ENCODE data around the gene NDUFS7.

DNA sequence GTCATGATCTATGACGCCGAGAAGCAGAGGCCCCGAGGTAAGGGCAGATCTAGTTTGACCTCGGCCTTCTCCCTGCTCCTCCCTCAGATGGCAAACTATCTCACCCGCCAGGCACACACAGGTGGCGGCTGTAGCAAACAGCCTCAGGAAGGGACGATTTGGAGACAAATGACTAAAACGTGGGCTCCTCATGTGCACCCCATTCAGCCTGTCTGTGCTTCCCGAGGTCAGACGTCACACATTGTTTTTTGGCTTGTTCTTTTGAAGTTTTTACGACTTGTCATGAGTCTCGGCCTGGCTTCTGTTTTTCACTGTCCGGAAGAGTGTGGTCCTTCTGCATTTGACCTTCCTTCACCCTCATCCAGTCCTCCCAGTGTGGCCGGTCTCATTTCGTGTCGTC lies 38.7 kb downstream of the NDUFS7 start:
- no peak; the same call in 1 of the 2 replicates for TF ChIP-seq POLR2AphosphoS5 (IDR thresholded peaks at IDR 0.05; ENCODE audit: low read depth, low read length)
- no peak for TF ChIP-seq POLR2A (IDR thresholded peaks at IDR 0.05; ENCODE audit: low read depth, low read length)
